ENCODE data around the gene MTOR. TPM values are rescaled to one million over a fixed set of nuclear protein-coding genes. Genes with fewer than 3 reads are reported as not detected.

Gene MTOR
- total RNA-seq, 3 donors from 2014 or later = 37.9 to 50.5 (median 42.5) TPM

DNA sequence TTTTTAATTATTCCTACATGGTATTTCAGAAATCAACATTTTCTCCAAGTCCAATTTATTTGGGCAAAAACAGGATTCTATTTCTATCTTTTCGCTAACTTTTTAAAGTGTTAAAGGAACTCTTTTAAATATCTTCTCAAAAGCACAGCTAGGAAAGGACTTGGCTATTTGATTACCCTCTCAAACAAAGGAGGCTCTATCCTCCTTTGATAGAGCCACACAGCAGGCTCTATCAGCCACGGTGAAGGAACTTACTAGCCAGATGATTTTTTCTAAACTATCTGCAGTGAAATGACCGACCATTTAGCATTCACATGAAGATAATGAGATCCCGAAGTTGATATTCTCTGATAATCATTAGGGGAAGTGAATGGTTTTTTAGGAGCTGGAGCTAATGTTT is 64.1 kb downstream of the MTOR start:
- intact Hi-C loops (cut with DNase I, micrococcal nuclease) = no loop called here
- no peaks in the 10 kb centered on the region for H3K36me3 ChIP-seq (ENCODE audit: low read depth)
- no peak overlapping the region for H3K4me3 ChIP-seq
- H3K9me3 ChIP-seq = no peaks in the 10 kb centered on the region
- ATAC-seq = no peak
- no peaks in the 10 kb centered on the region for H3K4me1 ChIP-seq (ENCODE audit: low read depth)
- TF ChIP-seq CTCF (IDR thresholded peaks at IDR 0.05) = no peak
- DNase-seq = no peak

DNA sequence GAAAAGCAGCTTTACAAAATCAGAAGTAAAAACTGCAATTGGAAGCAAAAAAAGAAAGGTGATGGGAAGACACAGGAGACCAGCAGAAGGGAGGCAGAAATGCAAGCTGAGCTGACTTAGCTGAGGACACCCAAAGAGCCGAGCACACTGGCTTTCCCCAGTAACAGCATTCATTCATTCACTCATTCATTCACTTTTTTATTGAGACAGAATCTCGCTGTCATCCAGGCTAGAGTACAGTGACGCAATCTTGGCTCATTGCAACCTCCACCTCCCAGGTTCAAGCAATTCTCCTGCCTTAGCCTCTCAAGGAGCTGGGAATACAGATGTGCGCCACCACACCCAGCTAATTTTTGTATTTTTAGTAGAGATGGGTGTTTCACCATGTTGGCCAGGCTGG is 65.0 kb downstream of the MTOR start:
- no peak for TF ChIP-seq CTCF (IDR thresholded peaks at IDR 0.05)
- H3K36me3 ChIP-seq (ENCODE audit: low read depth) = no peaks in the 10 kb centered on the region
- no peaks in the 10 kb centered on the region for H3K9me3 ChIP-seq
- ATAC-seq (no peak), DNase-seq (no peak)
- intact Hi-C loops (cut with DNase I, micrococcal nuclease) = no loop called here
- H3K4me3 ChIP-seq = no peak overlapping the region
- no peaks in the 10 kb centered on the region for H3K4me1 ChIP-seq (ENCODE audit: low read depth)

DNA sequence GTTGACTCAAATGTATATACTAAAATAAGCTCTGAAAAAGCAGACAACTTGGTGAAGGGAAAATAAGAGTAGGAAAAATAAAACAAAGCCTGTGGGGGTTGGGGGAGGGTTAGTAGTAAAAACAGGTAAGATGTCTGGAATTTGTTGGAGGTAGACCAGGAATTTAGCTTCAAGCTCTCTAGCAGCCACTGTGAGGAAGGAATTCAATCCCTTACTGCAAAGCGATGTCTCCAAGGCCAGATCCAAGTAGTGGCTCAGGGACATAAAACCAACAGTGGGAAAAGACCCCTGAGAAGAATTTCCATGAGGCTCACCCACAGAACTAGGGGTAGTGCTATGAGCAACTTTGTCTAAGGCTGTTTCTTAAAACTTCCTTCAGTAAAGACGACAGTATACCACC is 65.4 kb downstream of the MTOR start:
- TF ChIP-seq CTCF (IDR thresholded peaks at IDR 0.05) = no peak
- H3K9me3 ChIP-seq = no peaks in the 10 kb centered on the region
- no peak overlapping the region for H3K4me3 ChIP-seq
- no peaks in the 10 kb centered on the region for H3K4me1 ChIP-seq (ENCODE audit: low read depth)
- ATAC-seq (no peak), DNase-seq (no peak)
- no peaks in the 10 kb centered on the region for H3K36me3 ChIP-seq (ENCODE audit: low read depth)
- intact Hi-C loops (cut with DNase I, micrococcal nuclease) = no loop called here

DNA sequence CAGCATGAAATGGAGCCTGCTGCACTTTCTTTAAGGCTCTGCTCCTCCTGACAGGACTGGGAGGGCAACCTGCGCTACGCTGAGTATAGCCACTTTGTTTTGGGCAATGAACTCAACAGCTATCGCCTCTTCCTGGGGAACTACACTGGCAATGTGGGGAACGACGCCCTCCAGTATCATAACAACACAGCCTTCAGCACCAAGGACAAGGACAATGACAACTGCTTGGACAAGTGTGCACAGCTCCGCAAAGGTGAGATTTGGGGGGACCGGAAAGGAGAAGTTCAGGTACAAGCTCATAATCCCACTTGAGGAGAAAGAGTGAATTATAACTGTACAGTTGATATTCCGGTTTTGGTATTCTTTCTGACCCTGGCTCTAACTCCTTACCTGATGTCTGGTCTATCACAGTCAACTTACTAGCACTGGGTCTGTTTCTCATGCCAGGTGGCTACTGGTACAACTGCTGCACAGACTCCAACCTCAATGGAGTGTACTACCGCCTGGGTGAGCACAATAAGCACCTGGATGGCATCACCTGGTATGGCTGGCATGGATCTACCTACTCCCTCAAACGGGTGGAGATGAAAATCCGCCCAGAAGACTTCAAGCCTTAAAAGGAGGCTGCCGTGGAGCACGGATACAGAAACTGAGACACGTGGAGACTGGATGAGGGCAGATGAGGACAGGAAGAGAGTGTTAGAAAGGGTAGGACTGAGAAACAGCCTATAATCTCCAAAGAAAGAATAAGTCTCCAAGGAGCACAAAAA is 67.8 kb downstream of the MTOR start:
- no peak for TF ChIP-seq CTCF (IDR thresholded peaks at IDR 0.05)

GRCh38 chr1:11193376-11193775 is 69.0 kb downstream of the MTOR start:
- no peak for TF ChIP-seq CTCF (IDR thresholded peaks at IDR 0.05)
- no peaks in the 10 kb centered on the region for H3K9me3 ChIP-seq
- intact Hi-C loops (cut with DNase I, micrococcal nuclease) = no loop called here
- no peak overlapping the region for H3K4me3 ChIP-seq
- no peak for DNase-seq
- no peak for ATAC-seq
- H3K4me1 ChIP-seq (ENCODE audit: low read depth) = no peaks in the 10 kb centered on the region
- no peaks in the 10 kb centered on the region for H3K36me3 ChIP-seq (ENCODE audit: low read depth)

More for the DNA sequence above, 67.8 kb downstream of the MTOR start:
- no peak for DNase-seq
- no peaks in the 10 kb centered on the region for H3K4me1 ChIP-seq (ENCODE audit: low read depth)
- ATAC-seq = no peak
- intact Hi-C loops (cut with DNase I, micrococcal nuclease) = no loop called here
- H3K9me3 ChIP-seq = no peaks in the 10 kb centered on the region
- no peak overlapping the region for H3K4me3 ChIP-seq
- no peaks in the 10 kb centered on the region for H3K36me3 ChIP-seq (ENCODE audit: low read depth)

Data from mucosa of descending colon (tissue), 3 donors.